ENCODE results near the gene FLYWCH1. TPM values are rescaled to one million over a fixed set of nuclear protein-coding genes. Genes with fewer than 3 reads are reported as not detected.

The FLYWCH1 gene
- total and polyA plus RNA-seq, 9 of the 15 experiments (the other 6 are each of a cell fraction or from before 2014, with no cell fraction given), result 0.18 to 33.6 (median 11.3) TPM

GRCh38 chr16:2911638-2912329 is at the start of gene FLYWCH1 (continued):
- TF ChIP-seq E2F4 (CRISPR knock-in tag; IDR thresholded peaks at IDR 0.05; ENCODE audit: low read depth) (no peak), ZBTB7A (IDR thresholded peaks at IDR 0.05; ENCODE audit: borderline replicate concordance, control insufficient read depth, low read depth, low read length) (peak; percentile 87), NR2C2 (CRISPR knock-in tag; IDR thresholded peaks at IDR 0.05) (no peak), NR2C2 (tag; IDR thresholded peaks at IDR 0.05) (peak; percentile 66), MXD1 (CRISPR knock-in tag; IDR thresholded peaks at IDR 0.05; ENCODE audit: borderline replicate concordance, poor library complexity, severe bottlenecking) (peak; percentile 17), ZNF277 (CRISPR knock-in tag; IDR thresholded peaks at IDR 0.05; ENCODE audit: borderline replicate concordance) (no peak), RCOR1 (IDR thresholded peaks at IDR 0.05; ENCODE audit: borderline replicate concordance in 1 of 2, low read depth in 2 of 2, low read length in 2 of 2) (peak in 1 of 2 experiments; percentile 79; a peak in 1 of 4 replicates), POLR2A (conservative IDR thresholded peaks at IDR 0.05) (peak; percentile 65; the same call in 1 of the 2 replicates), AFF4 (CRISPR knock-in tag; IDR thresholded peaks at IDR 0.05) (peak; percentile 80; the same call in 1 of the 2 replicates), DMBX1 (CRISPR knock-in tag; IDR thresholded peaks at IDR 0.05; ENCODE audit: borderline replicate concordance) (peak; percentile 91), RBM25 (IDR thresholded peaks at IDR 0.05; ENCODE audit: low read depth, low read length, severe bottlenecking) (peak; percentile 24), MEIS2 (IDR thresholded peaks at IDR 0.05; ENCODE audit: partially characterized antibody) (peak; percentile 94), ZNF436 (CRISPR knock-in tag; IDR thresholded peaks at IDR 0.05) (no peak), ZNF639 (CRISPR knock-in tag; conservative IDR thresholded peaks at IDR 0.05 in 1 of 2, IDR thresholded peaks at IDR 0.05 in 1 of 2) (peak in 1 of 2 experiments; percentile 93; a peak in 2 of 4 replicates), SOX6 (IDR thresholded peaks at IDR 0.05) (peak; percentile 55; the same call in 1 of the 2 replicates), KDM5B (IDR thresholded peaks at IDR 0.05; ENCODE audit: insufficient replicate concordance, low read depth, low read length) (peak; percentile 46), IFI16 (CRISPR knock-in tag; IDR thresholded peaks at IDR 0.05) (no peak), KLF10 (CRISPR knock-in tag; IDR thresholded peaks at IDR 0.05) (no peak)

Measured in K562 (cell line).